GM13976 (cell line): ENCODE data around the gene SPAG9.

ENCODE experiments used
- DNase-seq: peaks from one replicate; pipeline ENCODE4 v3.0.0; 2012; ENCODE audit warnings: low spot score
- in situ Hi-C: fragments of 300-500 bp; cut with MboI; formaldehyde crosslinking; loops from one replicate; pipeline ENCODE4 v1.12.0; 2022; ENCODE audit warnings: low sequenced_read_pairs, mixed read lengths, inconsistent platforms; ENCODE audit not compliant: unreplicated experiment
- TF ChIP-seq, protein P1 (sequence below): IDR thresholded peaks from 2 replicates; pipeline ENCODE4 v1.5.1; 2012; ENCODE audit warnings: borderline replicate concordance, mild to moderate bottlenecking; ENCODE audit not compliant: insufficient read depth; ENCODE audit errors: extremely low read depth, missing control alignments, control extremely low read depth

Gene SPAG9, protein sequence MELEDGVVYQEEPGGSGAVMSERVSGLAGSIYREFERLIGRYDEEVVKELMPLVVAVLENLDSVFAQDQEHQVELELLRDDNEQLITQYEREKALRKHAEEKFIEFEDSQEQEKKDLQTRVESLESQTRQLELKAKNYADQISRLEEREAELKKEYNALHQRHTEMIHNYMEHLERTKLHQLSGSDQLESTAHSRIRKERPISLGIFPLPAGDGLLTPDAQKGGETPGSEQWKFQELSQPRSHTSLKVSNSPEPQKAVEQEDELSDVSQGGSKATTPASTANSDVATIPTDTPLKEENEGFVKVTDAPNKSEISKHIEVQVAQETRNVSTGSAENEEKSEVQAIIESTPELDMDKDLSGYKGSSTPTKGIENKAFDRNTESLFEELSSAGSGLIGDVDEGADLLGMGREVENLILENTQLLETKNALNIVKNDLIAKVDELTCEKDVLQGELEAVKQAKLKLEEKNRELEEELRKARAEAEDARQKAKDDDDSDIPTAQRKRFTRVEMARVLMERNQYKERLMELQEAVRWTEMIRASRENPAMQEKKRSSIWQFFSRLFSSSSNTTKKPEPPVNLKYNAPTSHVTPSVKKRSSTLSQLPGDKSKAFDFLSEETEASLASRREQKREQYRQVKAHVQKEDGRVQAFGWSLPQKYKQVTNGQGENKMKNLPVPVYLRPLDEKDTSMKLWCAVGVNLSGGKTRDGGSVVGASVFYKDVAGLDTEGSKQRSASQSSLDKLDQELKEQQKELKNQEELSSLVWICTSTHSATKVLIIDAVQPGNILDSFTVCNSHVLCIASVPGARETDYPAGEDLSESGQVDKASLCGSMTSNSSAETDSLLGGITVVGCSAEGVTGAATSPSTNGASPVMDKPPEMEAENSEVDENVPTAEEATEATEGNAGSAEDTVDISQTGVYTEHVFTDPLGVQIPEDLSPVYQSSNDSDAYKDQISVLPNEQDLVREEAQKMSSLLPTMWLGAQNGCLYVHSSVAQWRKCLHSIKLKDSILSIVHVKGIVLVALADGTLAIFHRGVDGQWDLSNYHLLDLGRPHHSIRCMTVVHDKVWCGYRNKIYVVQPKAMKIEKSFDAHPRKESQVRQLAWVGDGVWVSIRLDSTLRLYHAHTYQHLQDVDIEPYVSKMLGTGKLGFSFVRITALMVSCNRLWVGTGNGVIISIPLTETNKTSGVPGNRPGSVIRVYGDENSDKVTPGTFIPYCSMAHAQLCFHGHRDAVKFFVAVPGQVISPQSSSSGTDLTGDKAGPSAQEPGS (N-terminal part only)

DNA sequence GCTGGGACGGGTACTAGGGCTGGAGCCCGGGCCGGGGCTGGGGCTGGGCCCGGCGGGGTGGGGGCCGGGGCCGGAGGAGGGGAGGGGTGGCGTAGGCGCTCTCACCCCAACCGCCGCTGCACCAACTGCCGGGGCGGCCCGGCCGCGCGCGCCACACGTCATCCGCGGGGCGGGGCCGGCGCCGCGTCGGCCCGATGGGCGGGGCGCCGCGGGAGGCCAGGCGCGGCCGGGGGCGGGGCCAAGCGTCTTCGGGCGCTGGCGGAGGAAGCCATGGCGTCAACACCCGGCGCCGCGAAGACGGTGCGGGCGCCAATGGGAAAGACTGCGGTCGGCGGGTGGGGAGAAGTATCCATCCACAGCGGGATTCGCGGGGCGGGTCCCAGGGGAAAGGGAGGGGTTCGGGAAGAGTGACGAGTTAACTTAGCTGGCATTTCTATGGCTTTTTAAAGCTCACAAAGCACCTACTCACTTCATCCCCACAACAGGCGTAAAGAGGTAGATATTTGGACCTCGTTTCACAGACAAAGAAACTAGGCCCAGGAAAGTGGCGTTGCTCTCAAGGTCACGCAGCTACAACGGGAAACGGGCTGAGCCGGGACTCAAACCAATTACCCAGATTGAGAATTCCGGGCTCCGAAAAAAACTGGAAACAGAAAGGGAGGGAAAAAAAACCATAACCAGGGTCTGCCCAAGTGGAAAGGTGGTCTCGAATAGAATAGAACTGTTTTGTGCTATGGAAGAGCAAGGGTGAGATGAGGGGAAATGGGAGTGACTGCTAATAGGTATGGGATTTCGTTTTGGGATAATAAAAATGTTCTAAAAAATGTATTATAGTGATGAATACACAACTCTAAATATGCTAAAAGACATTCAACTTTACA, at the start of gene SPAG9:
Gene SPAG9 (minus strand): TSS at position 130 of the 881 bp plus-strand sequence. CDS start 212 bp downstream, outside the sequence.
- in situ Hi-C loops, result no loop called here
- DNase-seq, result peak; percentile 98
- TF ChIP-seq, protein P1, sequence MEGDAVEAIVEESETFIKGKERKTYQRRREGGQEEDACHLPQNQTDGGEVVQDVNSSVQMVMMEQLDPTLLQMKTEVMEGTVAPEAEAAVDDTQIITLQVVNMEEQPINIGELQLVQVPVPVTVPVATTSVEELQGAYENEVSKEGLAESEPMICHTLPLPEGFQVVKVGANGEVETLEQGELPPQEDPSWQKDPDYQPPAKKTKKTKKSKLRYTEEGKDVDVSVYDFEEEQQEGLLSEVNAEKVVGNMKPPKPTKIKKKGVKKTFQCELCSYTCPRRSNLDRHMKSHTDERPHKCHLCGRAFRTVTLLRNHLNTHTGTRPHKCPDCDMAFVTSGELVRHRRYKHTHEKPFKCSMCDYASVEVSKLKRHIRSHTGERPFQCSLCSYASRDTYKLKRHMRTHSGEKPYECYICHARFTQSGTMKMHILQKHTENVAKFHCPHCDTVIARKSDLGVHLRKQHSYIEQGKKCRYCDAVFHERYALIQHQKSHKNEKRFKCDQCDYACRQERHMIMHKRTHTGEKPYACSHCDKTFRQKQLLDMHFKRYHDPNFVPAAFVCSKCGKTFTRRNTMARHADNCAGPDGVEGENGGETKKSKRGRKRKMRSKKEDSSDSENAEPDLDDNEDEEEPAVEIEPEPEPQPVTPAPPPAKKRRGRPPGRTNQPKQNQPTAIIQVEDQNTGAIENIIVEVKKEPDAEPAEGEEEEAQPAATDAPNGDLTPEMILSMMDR, result no peak

DNA sequence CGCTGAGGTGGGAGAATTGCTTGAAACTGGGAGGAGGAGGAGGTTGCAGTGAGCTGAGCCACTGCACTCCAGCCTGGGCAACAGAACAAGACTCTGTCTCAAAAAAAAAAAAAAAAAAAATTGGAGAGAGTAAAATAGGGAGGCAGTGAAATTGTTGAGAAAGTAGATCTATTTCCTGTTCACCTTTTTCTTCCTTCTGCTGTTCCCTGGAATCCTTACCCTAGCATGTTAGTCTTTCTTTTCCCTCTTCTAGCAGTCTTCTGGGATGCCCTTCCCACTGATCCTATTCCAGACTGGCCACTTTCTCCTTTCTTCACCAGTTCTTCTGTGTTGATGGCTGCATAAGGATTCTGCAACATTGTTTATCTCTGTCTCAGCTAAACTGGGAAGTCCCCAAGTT, 48.7 kb upstream of the SPAG9 start:
- no peak for DNase-seq
- in situ Hi-C loops, result no loop called here
- TF ChIP-seq, protein P1, result no peak

- TF ChIP-seq, protein P1, result peak; percentile 77
- peak; percentile 88 for DNase-seq
These were observed 46.6 kb upstream of the SPAG9 start for GRCh38 chr17:51166987-51167931.

GRCh38 chr17:51166198-51166986, 45.7 kb upstream of the SPAG9 start, which contains the start of gene NME2:
Gene NME2, plus strand, starts transcription at chr17:51166411. Its CDS starts 420 bp downstream, at chr17:51166831.
- in situ Hi-C loops, result no loop called here
- TF ChIP-seq, protein P1, result no peak
- peak; percentile 96 for DNase-seq

More at GRCh38 chr17:51166987-51167931, 46.6 kb upstream of the SPAG9 start:
- in situ Hi-C loops, result no loop called here
